BJ (cell line): ENCODE measurements around the gene CD37. TPM values are rescaled to one million over a fixed set of nuclear protein-coding genes. Genes with fewer than 3 reads are reported as not detected.

Experiments
- CTCF ChIA-PET: fragments of 350-600 bp; formaldehyde crosslinking; extraction: SDS; loops from one replicate; lab custom pipeline; 2021; ENCODE audit warnings: antibody characterized with exemption, inconsistent platforms; lab: Yijun Ruan, JAX
- POLR2A ChIA-PET: fragments of 300-600 bp; sonication (Branson Sonifier 250); formaldehyde crosslinking; extraction: SDS; loops from one replicate; lab custom pipeline; 2021; ENCODE audit warnings: antibody characterized with exemption; lab: Charles Lee
- DNase-seq: peaks from one replicate; pipeline ENCODE4 v3.0.0-alpha.2; 2011; ENCODE audit warnings: low read depth
- H3K27me3 ChIP-seq: 2 replicates; pipeline ENCODE4 v1.6.0; 2011; ENCODE audit warnings: low read length; ENCODE audit not compliant: control insufficient read depth, insufficient read depth
- H3K36me3 ChIP-seq: 2 replicates; pipeline ENCODE4 v1.5.1; 2011; ENCODE audit warnings: low read length; ENCODE audit not compliant: control insufficient read depth, insufficient read depth
- H3K4me3 ChIP-seq: 2 replicates; pipeline ENCODE4 v1.5.1; 2011; ENCODE audit warnings: low read depth, mild to moderate bottlenecking, control low read depth, low read length
- polyA plus RNA-seq: library from polyadenylated mRNA; depleted of rRNA; stranded (reverse); fragments of >200 nt; gene quantifications from 2 replicates; pipeline ENCODE4 v1.2.3, GENCODE V29; 2011
- TF ChIP-seq, protein P1 (sequence below): IDR thresholded peaks from 2 replicates; pipeline ENCODE4 v1.5.1; 2011; ENCODE audit warnings: low read depth, mild to moderate bottlenecking, control low read depth, inconsistent platforms, low read length, moderate library complexity; ENCODE audit not compliant: insufficient read depth

The CD37 gene
- polyA plus RNA-seq, 1 experiment = not detected

DNA sequence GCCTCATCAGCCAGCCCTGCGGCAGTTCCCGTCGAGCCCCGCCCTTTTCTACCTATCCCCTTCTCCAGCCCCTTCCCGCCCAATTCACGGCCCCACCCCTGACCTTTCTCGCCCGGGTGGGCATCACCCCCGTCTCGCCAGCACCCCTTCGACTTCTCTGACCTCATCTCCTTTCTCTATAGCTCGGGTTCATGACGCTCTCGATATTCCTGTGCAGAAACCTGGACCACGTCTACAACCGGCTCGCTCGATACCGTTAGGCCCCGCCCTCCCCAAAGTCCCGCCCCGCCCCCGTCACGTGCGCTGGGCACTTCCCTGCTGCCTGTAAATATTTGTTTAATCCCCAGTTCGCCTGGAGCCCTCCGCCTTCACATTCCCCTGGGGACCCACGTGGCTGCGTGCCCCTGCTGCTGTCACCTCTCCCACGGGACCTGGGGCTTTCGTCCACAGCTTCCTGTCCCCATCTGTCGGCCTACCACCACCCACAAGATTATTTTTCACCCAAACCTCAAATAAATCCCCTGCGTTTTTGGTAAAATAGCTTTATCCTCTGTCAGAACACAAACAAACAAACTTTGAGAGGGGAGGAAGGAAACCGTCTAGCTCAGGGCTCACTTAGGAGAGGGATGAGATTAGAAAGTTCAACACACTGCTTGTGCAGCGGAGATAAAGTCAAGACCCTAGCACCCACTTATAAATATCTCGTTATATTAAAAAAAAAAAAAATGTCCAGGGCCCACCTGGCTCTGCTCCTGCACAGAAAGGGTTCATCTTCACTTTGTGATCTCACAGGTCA, 5.1 kb downstream of the CD37 start:
- CTCF ChIA-PET = interaction anchor here (1.3 kb wide), 1 partner anchor 39 kb away, joined by 4 read pairs; no protein-coding TSS in a partner anchor
- no peak overlapping the region for H3K4me3 ChIP-seq

DNA sequence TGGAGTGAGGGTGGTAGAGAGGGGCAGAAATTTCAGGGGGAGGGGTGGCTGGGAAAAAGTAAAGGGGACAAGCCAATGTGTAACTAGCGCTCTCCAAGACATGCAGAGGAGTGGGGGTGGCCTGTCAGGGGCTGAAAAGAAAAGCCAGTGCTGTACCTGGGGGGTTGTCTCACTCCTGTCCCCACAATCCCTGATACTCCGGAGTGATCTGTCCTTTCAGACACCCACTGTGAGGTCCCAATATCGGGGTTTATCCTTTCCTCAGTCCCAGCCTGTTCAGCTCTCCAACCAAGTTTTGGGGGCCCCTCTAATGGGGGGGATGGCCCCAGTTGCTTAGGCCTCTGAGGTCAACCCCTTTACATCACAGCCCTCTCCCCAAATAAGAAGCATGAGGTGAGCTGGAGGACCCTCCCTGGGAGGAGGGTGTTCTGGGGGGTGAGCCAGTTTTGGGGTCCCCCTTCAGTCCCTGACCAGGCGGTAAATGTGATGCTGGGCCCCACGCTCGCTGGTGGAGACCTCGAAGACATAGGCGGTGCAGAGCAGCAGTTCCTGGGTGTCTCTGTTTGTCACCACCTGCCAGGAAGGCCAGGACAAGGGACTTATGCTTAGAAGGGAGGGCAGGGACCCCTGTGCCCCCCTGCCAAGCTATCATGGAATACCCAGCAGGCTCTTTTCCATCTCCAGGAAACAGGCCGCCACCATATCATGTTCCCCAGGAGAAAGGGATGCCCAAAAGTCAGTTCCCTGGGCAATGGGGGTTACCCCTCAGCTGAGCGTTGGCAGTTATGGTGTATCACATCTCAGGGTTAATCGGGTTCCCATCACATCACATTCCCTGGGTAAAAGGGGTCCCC, 5.9 kb downstream of the CD37 start:
- DNase-seq = no peak
- ChIA-PET CTCF (interaction anchor here (1.2 to 1.3 kb wide), 2 partner anchors 40 kb away, joined by 4 to 6 read pairs; no protein-coding TSS in a partner anchor), POLR2A (no interaction called here)

More for the DNA sequence above, 5.1 kb downstream of the CD37 start:
- TF ChIP-seq, protein P1, sequence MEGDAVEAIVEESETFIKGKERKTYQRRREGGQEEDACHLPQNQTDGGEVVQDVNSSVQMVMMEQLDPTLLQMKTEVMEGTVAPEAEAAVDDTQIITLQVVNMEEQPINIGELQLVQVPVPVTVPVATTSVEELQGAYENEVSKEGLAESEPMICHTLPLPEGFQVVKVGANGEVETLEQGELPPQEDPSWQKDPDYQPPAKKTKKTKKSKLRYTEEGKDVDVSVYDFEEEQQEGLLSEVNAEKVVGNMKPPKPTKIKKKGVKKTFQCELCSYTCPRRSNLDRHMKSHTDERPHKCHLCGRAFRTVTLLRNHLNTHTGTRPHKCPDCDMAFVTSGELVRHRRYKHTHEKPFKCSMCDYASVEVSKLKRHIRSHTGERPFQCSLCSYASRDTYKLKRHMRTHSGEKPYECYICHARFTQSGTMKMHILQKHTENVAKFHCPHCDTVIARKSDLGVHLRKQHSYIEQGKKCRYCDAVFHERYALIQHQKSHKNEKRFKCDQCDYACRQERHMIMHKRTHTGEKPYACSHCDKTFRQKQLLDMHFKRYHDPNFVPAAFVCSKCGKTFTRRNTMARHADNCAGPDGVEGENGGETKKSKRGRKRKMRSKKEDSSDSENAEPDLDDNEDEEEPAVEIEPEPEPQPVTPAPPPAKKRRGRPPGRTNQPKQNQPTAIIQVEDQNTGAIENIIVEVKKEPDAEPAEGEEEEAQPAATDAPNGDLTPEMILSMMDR = no peak
- H3K36me3 ChIP-seq = peaks cover 14% of the 10 kb centered on the region
- POLR2A ChIA-PET = no interaction called here
- DNase-seq = no peak
- no peaks in the 10 kb centered on the region for H3K27me3 ChIP-seq

DNA sequence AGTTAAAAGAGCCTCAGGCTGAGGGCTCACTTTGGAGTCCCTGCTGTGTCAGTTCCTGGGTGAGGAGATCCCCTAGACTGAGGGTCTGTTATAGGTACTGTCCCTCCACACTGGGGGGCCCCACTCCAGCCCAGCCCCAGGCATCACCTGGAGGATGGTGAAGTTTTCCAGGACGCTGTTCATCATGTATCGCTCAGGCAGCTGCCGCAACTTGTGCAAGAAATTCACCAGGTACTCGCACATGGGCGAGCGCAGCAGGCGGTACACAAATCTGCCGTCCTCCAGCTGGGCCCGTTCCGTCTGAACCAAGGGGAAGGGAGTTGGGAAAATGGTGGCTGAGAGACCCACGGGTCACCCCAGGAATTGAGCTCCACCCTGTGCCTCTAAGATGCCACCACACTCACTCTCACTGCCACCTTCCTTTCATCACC, 7.1 kb downstream of the CD37 start:
- Histone ChIP-seq H3K36me3 (peaks cover 21% of the 10 kb centered on the region), H3K27me3 (no peaks in the 10 kb centered on the region), H3K4me3 (no peak overlapping the region)
- POLR2A ChIA-PET = no interaction called here
- no peak for DNase-seq
- CTCF ChIA-PET = interaction anchor here (1.2 kb wide), 1 partner anchor 41 kb away, joined by 6 read pairs; no protein-coding TSS in a partner anchor
- TF ChIP-seq, protein P1 = no peak

More for the DNA sequence above, 5.9 kb downstream of the CD37 start:
- TF ChIP-seq, protein P1 = no peak
- Histone ChIP-seq H3K27me3 (no peaks in the 10 kb centered on the region), H3K36me3 (peaks cover 14% of the 10 kb centered on the region), H3K4me3 (no peak overlapping the region)

DNA sequence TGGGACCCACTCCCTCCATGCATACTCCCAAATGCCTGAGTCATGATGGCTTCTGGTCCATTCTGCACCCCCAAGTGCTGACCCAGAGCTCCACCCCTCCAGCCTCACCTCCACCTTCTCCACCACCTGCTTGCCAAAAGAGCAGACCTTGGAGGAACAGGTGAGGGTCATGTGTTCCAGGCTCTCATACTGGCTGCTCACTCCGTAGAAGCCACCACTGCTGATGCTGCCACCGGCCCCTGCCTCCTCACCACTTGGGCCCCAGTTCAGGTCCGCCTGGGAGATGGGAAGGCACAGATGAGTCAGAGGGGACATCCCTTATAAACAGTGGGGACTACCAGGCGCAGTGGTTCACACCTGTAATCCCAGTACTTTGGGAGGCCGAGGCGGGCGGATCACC, 7.9 kb downstream of the CD37 start:
- ChIA-PET CTCF (no interaction called here), POLR2A (interaction anchor here (0.6 kb wide), 1 partner anchor 19 kb away, joined by 5 read pairs; no protein-coding TSS in a partner anchor)
- Histone ChIP-seq H3K4me3 (no peak overlapping the region), H3K27me3 (no peaks in the 10 kb centered on the region), H3K36me3 (peaks cover 25% of the 10 kb centered on the region)
- DNase-seq = no peak
- TF ChIP-seq, protein P1 = no peak
